ENCODE results near the gene PLEKHA8. TPM values are rescaled to one million over a fixed set of nuclear protein-coding genes. Genes with fewer than 3 reads are reported as not detected.

The PLEKHA8 gene
- total RNA-seq, 1 donor from 2014 or later = 8.4 TPM

Other genes with a start within 250 kb of the PLEKHA8 start
- gene WIPF3, start 221.9 kb upstream of the PLEKHA8 start, total RNA-seq = not detected in 2 replicates
- 0.48 and 0.86 TPM in 2 replicates for gene SCRN1, start 38.6 kb upstream of the PLEKHA8 start, total RNA-seq
- 7.7 and 8.6 TPM in 2 replicates for gene FKBP14, start 1.7 kb upstream of the PLEKHA8 start, total RNA-seq
- gene MTURN, start 106.6 kb downstream of the PLEKHA8 start, total RNA-seq = 1.2 and 2.4 TPM in 2 replicates

Data from T-helper 2 cell treated with Interferon-gamma antibody and Interleukin-4, amounts not matched to agents 100 ng/mL and 5 ng/mL, for 36 hours (primary cell).